ENCODE data around the gene CBFA2T2. TPM values are rescaled to one million over a fixed set of nuclear protein-coding genes. Genes with fewer than 3 reads are reported as not detected.

The CBFA2T2 gene
- total RNA-seq = 5.5 and 12.2 TPM in 2 replicates

DNA sequence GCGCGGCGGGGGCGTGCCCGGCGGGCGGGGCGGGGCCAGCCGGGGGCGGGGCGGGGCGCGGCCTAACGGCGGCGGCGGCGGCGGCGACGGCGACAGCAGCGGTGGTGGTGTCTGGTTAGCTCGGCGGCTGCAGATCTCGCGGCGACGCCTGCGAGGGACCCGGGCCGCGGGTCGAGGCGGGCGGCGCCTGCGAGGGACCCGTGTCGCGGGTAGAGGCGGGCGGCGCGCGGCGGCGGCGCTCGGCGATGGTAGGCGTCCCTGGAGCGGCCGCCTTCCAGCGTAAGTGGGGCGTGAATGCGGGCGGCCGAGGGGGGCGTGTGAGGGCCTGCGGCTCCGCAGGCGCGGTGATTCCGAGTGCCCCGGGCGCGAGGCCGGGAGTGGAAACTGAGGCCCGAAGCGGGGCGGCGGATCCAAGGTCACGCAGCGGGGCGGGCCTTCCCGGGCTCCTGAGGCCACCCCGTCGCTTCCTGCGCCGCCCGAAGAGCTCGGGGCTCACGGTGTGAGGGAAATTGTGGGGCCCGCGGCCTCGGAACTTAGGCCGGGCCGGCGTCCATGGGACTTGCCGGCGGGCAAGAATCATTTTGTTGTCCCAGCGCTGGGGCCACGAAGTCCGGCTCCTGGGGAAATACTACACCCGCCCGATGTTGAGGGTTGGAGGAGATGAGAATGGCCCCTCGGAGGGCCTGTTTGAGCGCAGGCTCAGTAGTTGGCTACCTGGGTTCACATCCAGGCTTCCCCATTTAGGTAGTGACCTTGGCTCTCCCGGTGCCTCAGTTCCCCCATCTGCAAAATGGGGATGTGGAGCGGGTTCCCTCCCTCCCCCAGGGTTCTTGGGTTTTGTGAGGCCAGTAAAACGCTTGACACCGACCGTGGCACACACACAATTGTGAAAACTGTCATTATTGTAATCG is at the start of gene CBFA2T2:
CBFA2T2 (plus strand) TSS at position 74 of the 911 bp plus-strand sequence; CDS start at position 246, 172 bp downstream.

DNA sequence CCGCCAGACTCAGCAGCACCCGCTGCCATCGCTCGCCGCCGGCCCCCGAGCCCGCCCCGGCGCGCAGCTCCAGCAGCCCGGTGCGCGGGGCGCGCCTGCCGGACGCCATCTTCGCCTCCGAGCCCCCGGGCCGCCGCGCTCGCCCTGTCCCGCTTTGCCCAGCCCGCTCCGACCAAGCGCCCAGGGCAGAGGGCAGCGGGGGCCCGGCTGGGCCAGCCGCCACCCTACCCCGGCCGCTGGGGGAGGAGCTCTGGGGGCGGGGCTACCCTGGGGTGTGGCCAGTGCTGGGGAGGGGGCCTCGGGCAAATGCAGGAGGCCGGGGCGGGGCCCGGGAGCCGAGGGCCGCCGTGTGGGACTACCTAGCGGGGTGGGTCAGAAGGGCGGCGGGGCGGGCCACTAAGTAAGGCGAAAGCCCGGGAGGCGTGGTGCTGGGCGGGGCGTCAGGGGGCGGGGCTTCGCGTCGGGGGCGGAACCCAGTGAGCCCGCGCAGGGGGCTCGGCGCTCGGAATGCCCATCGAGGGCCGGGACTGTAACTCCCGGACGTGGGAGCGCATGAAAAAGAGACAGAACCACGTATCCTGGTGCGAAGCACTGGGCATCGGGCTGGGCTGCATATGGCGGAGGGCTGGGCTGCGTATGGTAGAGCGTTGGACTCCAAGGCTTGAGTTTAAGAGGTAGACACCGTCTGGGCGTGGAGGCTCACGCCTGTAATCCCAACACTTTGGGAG is 46.2 kb upstream of the CBFA2T2 start, which contains the start of gene SNTA1:
SNTA1 (minus strand) TSS at position 252 of the 728 bp plus-strand sequence; CDS start at position 109, 143 bp downstream.

DNA sequence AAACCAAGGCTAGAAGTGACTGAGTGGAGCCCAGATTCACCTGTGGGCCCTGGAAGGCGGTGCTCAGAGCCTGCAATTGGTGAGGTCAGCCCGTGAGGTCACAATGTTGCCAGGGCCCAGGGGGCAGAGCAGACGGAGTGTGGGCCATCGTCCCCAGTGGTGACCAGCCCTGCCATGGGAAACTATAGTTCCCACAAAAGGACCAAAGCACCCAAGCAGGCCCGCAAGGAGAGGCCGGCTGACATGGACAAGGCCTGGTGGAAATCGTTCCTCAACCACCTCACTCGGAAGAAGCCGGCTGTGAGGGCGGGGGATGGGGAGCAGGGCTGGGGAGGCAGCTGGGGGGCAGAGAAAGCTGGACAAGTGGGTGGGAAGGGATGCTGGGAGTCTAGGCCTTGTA is 172.3 kb downstream of the CBFA2T2 start, which contains the start of gene C20orf144:
C20orf144 (plus strand) TSS at position 156 of the 400 bp plus-strand sequence; CDS start at position 175, 19 bp downstream.

DNA sequence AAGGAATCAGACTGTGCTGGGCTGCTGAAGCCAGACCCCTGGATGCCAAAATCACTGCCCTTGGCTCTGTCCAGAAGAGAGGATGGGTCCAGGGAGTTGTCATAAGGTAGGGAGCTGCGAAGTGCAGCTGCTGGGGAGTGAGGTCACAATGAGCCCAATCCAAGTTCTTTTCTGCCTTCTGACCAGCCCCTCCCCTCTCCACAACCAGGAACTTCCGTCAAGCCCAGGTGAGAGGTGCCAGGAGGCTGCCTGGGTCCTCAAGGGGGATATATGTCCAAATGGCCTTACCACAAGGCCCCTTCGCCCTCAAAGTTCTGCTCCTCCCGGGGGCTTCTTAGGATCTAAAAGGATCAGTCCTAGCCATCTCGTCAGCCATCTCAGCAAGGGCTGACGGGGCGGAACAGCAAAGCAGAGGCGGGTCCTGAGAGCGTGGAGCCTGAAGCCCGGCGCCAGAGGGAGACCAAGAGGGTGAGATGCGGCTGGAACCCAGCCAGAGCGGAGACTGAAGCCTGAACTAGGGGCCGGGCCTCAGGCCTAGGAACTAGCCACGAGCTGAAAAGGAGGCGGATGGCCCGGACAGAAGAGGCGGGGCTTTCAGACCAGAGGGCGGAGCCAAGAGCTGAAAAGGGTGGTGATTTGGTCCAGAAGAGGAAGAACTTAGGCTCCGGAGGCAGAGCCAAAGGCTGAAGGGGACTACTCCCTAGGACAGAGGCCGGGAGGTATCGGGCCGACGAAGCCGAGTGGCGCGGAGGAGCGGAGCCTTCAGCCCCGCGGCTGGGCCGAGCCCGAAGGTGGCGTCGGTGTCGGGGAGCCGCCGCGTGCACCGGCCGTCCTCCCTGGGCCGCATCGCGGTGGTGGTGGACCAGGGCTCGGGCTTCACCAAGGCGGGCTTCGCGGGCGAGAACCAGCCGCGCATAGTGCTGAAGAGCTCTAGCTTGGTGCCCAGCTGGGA is 176.7 kb downstream of the CBFA2T2 start, which contains the start of gene ACTL10:
ACTL10 (plus strand) TSS at position 651 of the 952 bp plus-strand sequence. CDS start 555 bp downstream, outside the sequence.

DNA sequence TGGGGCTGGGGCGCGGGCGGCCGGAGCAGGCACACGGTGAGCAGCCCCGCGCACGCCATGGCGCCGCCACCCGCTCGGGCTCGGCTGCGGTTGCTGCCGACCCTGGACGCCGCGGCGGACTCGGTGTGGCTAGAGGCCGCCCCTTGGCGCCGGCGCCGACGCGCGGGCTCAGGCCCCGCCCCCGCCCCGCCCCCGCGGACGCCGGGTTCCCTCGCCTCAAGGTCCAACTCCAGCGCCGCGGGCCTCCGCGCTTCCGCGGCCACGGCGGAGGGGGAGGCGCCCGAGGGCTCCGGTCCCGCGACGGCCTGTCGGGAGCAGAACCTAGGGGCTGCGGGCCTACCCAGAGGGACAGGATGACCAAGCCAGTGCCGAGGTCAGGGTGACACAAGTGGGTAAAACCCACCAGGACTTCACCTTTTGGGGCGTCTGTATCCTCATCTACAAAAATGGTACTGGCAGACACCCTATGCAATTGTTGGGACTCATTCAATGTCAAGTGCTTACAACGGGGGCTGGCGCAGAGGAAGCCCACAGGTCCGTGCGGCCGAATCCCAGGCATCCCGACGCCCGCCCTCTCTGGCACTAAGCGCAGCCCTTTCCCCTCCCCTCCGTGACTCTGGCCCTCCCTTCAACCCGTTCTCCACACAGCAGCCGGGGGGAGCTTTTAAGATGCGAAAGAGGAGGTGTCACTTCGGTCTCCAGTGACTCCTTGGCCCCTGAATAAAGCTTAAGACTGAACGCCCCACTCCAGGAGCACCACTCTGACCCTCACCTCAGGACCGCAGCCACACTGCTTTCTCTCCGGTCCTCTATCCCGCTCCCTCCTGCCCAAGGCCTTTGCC is 184.6 kb downstream of the CBFA2T2 start, which contains the start of gene NECAB3:
NECAB3 (minus strand) TSS at position 135 of the 842 bp plus-strand sequence; CDS start at position 59, 76 bp downstream.

DNA sequence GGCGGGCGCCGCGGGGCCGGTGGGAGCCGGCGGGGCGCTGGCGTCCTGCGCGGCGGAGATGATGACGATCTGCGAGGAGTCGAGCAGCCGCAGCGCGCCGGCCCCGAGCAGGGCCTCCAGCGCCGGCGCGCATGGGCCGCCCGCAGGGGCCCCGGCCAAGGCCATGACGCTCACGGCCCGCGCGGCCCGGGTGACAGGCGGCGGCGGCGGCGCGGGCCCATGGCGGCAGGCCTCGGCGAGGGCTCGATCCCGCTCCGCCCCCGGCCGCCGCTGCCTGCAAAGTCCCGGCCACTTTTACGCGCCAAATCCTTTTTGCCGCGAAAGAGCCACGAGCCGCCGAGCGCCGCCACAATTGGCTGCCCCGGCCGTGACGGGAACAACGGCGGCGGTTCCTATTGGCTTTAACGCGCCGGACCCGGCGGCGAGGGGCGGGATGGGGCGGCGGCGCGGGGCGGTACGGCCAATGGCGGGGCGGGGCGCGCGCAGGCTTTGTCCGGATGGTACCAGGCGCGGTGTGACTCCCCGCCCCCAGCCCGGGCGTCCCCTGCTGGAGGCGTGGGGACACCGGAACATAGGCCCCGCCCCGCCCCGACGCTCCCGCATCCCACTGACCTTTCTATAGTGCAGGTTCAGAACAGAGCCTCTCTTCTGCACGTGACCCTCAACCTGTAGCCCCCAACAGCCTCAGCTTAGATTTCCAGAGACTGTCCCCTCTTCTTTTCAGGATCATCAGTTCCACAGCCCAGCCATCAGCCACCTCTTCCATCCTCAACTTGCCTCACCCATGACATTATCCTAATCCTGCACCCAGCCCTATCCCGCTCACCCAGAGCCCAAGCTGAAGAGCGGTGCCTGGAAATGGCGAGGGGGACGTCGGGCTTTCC is 196.4 kb downstream of the CBFA2T2 start, which contains the start of gene E2F1:
E2F1 (minus strand) TSS at position 286 of the 884 bp plus-strand sequence; CDS start at position 165, 121 bp downstream.

Other genes starting within 250 kb of the CBFA2T2 start
- gene BPIFB1, start 206.9 kb upstream of the CBFA2T2 start, total RNA-seq = 3.3 TPM in 1 of 2 replicates, not detected in the other
- 22.4 and 29.4 TPM in 2 replicates for gene CDK5RAP1, start 88.6 kb upstream of the CBFA2T2 start, total RNA-seq
- 5.5 and 9.2 TPM in 2 replicates for gene SNTA1, start 46.3 kb upstream of the CBFA2T2 start, total RNA-seq
- gene C20orf144, start 172.2 kb downstream of the CBFA2T2 start, total RNA-seq = under 0.01 TPM in 1 of 2 replicates, not detected in the other
- gene ACTL10, start 176.8 kb downstream of the CBFA2T2 start, total RNA-seq = 1.4 and 1.7 TPM in 2 replicates
- 8.2 and 10.5 TPM in 2 replicates for gene NECAB3, start 184.3 kb downstream of the CBFA2T2 start, total RNA-seq
- gene E2F1, start 196.3 kb downstream of the CBFA2T2 start, total RNA-seq = 0.34 and 0.36 TPM in 2 replicates
- 3.8 and 7.8 TPM in 2 replicates for gene PXMP4, start 230.2 kb downstream of the CBFA2T2 start, total RNA-seq
- 0.68 and 1.3 TPM in 2 replicates for gene ZNF341, start 241.9 kb downstream of the CBFA2T2 start, total RNA-seq